Suppressor macrophage treated with lipopolysaccharide for 4 hours (primary cell): ENCODE measurements around the gene ZG16.
A peak's percentile ranks its signal among the peaks of the same experiment; 100 is the strongest.

Experiments used
- DNase-seq: peaks from one replicate; pipeline ENCODE4 v3.0.0-alpha.2; 2020

The ZG16 gene

GRCh38 chr16:29811170-29811895, 33.3 kb downstream of the ZG16 start:
- peak; percentile 96 for DNase-seq

GRCh38 chr16:29811896-29812665, 34.0 kb downstream of the ZG16 start, which contains the start of gene PRRT2:
TSS of gene PRRT2 (plus strand) at chr16:29812193. CDS start at chr16:29813055, 862 bp downstream.
- no peak for DNase-seq

GRCh38 chr16:29812754-29813643, 34.9 kb downstream of the ZG16 start:
- no peak for DNase-seq

DNA sequence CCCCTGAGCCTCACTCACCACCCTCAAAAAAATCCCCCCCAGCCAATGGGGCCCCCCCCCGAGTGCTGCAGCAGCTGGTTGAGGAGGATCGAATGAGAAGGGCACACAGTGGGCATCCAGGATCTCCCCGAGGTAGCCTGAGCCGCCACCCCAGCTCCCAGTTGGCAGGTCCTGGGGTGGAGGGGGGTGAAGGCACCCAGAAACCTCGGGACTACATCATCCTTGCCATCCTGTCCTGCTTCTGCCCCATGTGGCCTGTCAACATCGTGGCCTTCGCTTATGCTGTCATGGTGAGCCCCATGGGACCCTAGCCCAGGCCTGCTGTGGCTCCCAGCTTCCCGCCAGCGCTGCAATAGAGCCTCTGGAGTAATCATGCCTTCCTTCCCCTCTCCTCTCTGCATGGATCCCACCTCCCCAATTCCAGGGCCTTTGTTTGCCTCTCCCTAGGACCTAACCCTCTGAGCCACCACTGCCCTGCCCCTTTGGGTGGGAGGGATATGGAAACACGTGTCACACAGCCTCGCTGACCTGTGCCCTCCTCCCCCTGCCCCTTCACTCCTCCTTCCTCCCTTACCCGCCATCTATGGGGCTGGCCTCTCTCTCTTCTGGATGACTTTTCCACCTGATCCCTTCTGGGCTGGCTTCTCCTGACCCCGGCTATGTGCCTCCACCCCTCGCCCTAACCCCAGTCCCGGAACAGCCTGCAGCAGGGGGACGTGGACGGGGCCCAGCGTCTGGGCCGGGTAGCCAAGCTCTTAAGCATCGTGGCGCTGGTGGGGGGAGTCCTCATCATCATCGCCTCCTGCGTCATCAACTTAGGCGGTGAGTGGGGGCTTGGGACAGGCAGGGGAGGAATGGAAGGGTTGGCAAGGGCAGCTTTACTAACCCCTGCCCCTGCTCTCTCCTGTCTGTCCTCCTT, 35.8 kb downstream of the ZG16 start:
- DNase-seq = no peak

- DNase-seq = no peak
These were observed 36.5 kb downstream of the ZG16 start for GRCh38 chr16:29814592-29814991.

DNA sequence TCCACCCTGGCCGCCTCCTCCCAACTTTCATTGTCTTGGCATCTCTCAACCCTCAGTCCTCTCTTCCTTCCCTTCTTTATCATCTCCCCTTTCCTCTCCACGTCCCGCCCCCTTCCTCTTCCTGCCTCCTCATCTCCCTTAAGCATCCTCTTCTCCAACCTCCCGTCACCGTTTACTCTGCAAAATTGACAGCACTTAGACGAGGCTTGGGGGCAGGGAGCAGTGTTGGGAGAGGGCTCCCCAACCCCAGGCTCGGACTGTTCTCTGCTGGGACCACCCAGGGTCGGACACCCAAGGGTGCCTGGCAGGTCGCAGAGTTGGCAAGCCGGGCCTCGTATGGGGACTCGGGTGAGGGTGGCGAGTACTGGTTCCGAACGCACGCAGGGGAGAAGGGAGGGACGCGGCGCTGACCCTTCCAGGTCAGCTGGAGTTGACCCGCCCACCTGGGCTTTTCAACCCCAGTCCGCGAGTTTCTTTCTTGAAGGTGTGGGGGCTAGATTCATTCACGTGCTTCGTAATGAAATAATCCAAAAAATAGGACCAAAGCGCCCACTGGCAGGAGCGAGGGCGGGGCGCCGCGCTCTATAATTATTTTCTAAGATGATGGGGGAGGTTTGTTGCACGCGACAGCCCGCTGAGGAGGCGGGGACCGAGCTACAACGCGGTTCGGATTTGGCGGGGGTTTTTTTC, 37.1 kb downstream of the ZG16 start:
- DNase-seq = no peak

GRCh38 chr16:29815793-29816693, 38.0 kb downstream of the ZG16 start, which contains the start of gene PAGR1:
TSS of gene PAGR1 (plus strand) at chr16:29816152. CDS start at chr16:29816526, 374 bp downstream.
- peak; percentile 99 for DNase-seq

DNA sequence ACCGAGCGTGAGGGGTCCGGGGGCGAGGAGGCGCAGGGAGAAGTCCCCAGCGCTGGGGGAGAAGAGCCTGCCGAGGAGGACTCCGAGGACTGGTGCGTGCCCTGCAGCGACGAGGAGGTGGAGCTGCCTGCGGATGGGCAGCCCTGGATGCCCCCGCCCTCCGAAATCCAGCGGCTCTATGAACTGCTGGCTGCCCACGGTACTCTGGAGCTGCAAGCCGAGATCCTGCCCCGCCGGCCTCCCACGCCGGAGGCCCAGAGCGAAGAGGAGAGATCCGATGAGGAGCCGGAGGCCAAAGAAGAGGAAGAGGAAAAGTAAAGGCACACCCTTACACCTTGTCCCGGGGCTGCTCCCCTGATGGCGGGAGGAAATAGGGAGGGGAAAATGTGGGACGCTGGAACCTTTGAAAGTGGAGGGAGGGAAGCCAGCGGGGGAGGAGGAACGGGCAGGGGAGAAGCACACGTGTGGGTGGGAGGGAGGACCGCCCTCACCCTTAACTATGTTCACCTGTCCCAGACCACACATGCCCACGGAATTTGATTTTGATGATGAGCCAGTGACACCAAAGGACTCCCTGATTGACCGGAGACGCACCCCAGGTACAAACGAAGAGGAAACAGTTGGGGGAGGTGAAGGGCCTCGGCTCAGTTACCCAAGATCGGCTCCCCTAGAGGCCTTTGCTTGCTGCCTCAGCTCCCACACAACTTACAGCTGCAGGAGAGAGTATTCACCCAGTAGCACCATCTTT, 38.8 kb downstream of the ZG16 start:
- DNase-seq = peak; percentile 62

DNA sequence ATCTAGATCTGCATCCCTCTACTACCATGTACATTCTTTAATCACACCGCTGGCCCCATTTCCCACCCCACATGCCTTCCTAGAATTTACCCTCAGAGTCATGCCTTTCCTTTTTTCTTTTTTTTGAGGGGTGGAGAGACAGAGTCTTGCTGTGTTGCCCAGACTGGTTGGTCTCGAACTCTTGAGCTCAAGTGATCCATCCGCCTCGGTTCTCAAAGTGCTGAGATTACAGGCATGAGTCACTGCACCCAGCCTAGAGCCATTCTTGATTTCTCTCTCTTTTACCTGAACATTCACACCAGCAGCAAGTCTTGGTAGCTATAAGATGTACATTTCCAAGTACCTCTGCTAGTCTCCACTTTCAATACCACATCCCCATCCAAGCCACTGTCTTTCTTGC, 40.0 kb downstream of the ZG16 start:
- no peak for DNase-seq

DNA sequence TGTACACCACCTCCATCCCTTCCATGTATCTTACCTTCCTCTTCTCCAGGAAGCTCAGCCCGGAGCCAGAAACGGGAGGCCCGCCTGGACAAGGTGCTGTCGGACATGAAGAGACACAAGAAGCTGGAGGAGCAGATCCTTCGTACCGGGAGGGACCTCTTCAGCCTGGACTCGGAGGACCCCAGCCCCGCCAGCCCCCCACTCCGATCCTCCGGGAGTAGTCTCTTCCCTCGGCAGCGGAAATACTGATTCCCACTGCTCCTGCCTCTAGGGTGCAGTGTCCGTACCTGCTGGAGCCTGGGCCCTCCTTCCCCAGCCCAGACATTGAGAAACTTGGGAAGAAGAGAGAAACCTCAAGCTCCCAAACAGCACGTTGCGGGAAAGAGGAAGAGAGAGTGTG, 41.5 kb downstream of the ZG16 start:
- no peak for DNase-seq

GRCh38 chr16:29820271-29820701, 42.2 kb downstream of the ZG16 start, which contains the start of gene MVP:
TSS of gene MVP (plus strand) at chr16:29820462. CDS start at chr16:29830550, 10,088 bp downstream.
- peak; percentile 83 for DNase-seq

DNA sequence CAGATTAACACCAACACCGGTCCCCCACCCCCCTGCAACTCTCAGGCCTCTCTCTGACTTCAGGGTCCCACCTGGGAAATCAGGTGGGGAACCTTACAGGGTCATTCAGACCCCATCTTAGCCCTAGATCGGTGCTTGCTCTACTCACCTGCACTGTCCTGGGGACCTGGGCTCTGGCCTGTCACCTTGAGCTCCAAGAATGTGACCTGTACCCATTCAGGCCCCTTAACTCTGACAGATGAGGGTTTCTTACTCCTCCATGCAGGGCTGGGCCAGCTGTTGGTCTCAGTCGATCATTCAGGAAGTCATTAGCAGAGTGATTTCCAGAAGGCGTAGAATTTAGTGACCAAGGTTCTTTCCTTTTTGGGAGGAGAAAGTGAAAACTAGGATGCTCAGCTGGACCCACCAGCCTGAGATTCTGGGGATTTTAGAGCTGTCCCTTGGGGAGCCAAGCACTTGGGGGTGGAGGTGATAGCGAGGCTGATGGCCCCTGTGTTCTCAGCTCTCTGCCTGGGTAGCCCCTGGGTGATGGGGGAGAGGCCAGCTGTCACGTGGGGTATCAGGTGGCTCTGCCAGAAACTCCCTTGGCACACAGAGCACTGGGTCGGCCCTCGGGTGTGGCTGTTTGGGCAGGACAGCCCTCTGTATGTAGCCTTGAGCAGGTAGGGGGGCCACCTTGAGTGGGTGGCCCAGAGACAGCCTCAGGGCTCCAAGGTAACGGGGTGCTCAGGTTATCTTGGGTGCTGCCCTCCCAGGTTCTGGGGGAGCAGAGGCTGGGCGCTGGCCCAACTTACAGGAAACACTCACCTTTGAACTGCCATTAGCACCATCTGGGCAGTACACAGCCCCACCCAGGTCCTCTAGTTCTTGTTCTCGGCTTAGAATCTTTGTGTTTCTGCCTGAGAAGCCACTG, 42.9 kb downstream of the ZG16 start:
- peak; percentile 78 for DNase-seq

DNA sequence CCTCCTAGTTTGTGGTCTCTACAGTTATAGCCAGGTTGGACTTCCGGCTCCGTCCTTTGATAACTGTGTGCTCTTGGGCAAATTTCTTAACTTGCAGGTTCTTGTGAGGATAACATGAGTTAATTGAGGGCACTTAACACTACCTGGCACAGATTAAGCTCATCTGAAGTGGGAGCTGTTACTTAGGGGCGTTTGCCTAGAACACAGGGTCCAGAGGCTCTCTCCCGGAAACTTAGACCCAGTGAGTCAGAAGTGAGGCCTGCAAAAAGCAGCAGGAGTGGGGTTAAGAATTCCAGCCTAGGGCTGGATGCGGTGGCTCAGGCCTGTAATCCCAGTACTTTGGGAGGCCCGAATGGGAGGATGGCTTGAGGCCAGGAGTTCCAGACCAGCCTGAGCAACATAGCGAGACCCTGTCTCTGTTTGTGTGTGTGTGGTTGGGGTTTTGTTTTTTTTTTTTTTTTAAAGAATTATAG, 43.6 kb downstream of the ZG16 start:
- no peak for DNase-seq

DNA sequence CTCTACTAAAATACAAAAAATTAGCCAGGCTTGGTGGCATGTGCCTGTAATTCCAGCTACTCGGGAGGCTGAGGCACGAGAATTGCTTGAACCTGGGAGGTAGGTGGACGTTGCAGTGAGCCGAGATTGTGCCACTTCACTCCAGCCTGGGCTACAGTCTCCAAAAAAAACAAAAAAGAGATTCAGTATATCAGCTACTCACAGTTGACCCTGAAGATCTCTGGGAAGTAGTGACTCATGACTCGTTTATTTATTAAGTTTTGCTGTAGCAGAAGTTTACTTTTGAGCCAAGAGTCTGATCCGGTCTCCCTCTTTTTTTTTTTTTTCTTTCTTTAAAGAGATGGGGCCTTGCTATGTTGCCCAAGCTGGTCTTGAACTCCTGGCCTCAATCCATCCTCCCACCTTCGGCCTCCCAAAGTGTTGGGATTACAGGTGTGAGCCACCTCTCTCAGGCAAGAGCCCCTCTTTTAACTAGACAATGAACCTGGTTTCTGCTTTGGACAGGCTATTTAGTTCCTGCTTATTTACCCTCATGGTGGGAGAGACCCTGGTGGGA, 46.6 kb downstream of the ZG16 start:
- DNase-seq = no peak

- DNase-seq = no peak
These were observed 47.3 kb downstream of the ZG16 start for GRCh38 chr16:29825145-29826044.

DNA sequence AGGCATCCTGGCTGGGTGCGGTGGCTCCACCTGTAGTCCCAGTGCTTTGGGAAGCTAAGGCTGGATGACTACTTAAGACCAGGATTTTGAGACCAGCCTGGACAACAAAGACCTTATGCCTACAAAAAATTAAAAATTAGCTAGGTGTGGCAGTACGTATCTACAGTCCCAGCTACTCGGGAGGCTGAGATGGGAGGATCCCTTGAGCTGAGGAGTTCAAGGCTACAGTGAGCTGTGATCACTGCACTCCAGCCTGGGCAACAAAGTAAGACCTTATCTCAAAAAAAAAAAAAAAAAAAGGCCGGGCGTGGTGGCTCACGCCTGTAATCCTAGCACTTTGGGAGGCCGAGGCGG, 48.3 kb downstream of the ZG16 start:
- no peak for DNase-seq

- no peak for DNase-seq
These were observed 52.7 kb downstream of the ZG16 start for GRCh38 chr16:29830774-29831173.
